Keratinocyte (primary cell): ENCODE data around the gene C2CD4A.

Experiments
- CTCF ChIP-seq, 3 experiments: IDR thresholded peaks in 1 of 3; conservative IDR thresholded peaks in 1 of 3; optimal IDR thresholded peaks in 1 of 3; 2 replicates in 2 of 3; 3 replicates in 1 of 3; pipeline versions ENCODE3 to v1.5.1; 2011; ENCODE audit warnings: low read length in 3 of 3, mild to moderate bottlenecking in 3 of 3, moderate library complexity in 2 of 3, control low read depth in 1 of 3, inconsistent platforms in 1 of 3; ENCODE audit not compliant: insufficient read depth in 2 of 3; ENCODE audit errors: extremely low read depth in 1 of 3
- EZH2 ChIP-seq: IDR thresholded peaks from one replicate; pipeline ENCODE4 v1.6.1; 2012; ENCODE audit warnings: inconsistent platforms, mild to moderate bottlenecking, low read length, moderate library complexity

- no peak for TF ChIP-seq CTCF (optimal IDR thresholded peaks at IDR 0.05 in 1 of 3, IDR thresholded peaks at IDR 0.05 in 1 of 3, conservative IDR thresholded peaks at IDR 0.05 in 1 of 3; ENCODE audit: extremely low read depth in 1 of 3, insufficient read depth in 2 of 3, low read length in 3 of 3)
- TF ChIP-seq EZH2: no peak
Measured at GRCh38 chr15:62059816-62060112, 7.0 kb upstream of the C2CD4A start.
